Mononuclear cell (primary cell): ENCODE data around the gene ALKBH5. TPM values are rescaled to one million over a fixed set of nuclear protein-coding genes. Genes with fewer than 3 reads are reported as not detected.

Source experiments
- H3K27me3 ChIP-seq: 2 replicates; pipeline ENCODE4 v1.6.0; 2011; ENCODE audit warnings: low read length, control low read depth; ENCODE audit not compliant: insufficient read depth
- H3K4me1 ChIP-seq: 2 replicates; pipeline ENCODE4 v1.5.1; 2011; ENCODE audit warnings: mild to moderate bottlenecking, low read length, control low read depth; ENCODE audit not compliant: insufficient read depth
- H3K4me3 ChIP-seq: 2 replicates; pipeline ENCODE4 v1.5.1; 2011; ENCODE audit warnings: mild to moderate bottlenecking, low read length, moderate library complexity
- H3K9me3 ChIP-seq: 2 replicates; pipeline ENCODE4 v1.5.1; 2011; ENCODE audit warnings: low read depth, mild to moderate bottlenecking, control low read depth, low read length
- total RNA-seq: library from RNA; depleted of rRNA; stranded (reverse); fragments of >200 nt; gene quantifications from one replicate; pipeline ENCODE4 v1.2.3, GENCODE V29; 2012

Gene ALKBH5
- total RNA-seq, 1 donor, result 97.9 TPM

GRCh38 chr17:18172531-18173278, 10.9 kb upstream of the ALKBH5 start:
- H3K27me3 ChIP-seq, result no peaks in the 10 kb centered on the region

DNA sequence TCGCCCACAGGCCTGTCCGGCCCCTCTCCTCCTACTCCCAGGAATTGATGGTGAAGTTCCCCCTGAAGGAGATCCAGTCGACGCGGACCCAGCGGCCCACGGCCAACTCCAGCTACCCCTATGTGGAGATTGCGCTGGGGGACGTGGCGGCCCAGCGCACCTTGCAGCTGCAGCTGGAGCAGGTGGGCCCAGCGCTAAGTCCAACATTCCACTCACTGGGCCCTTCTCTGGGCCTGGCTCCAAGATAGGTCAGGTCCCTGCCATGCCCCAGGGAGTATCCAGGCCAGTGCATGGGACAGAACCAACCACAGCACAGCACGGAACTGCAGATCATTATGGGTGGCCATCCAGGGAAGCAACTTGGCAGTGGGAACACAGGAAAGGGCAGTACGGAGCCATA, 9.9 kb upstream of the ALKBH5 start:
- peaks cover 10% of the 10 kb centered on the region for H3K4me1 ChIP-seq
- H3K4me3 ChIP-seq, result no peak overlapping the region

More at GRCh38 chr17:18172531-18173278, 10.9 kb upstream of the ALKBH5 start:
- Histone ChIP-seq H3K9me3 (no peaks in the 10 kb centered on the region), H3K4me3 (no peak overlapping the region), H3K4me1 (peaks cover 10% of the 10 kb centered on the region)

DNA sequence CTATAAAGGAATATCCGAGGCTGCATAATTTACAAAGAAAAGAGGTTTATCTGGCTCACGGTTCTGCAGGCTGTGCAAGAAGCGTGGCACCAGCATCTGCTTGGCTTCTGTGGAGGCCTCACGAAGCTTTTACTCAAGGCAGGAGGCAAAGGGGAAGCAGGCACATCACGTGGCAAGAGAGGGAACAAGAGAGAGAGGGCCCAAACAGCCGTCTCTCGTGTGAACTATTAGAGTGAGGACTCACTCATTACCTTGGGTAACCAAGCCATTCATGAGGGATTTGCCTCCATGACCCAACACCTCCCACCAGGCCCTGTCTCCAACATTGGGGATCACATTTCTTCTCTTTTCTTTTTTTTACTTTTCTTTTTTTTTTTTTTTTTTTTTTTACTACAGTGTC, 7.5 kb upstream of the ALKBH5 start:
- H3K27me3 ChIP-seq, result no peaks in the 10 kb centered on the region
- no peaks in the 10 kb centered on the region for H3K9me3 ChIP-seq
- H3K4me3 ChIP-seq, result no peak overlapping the region
- peaks cover 10% of the 10 kb centered on the region for H3K4me1 ChIP-seq

More for the DNA sequence above, 9.9 kb upstream of the ALKBH5 start:
- no peaks in the 10 kb centered on the region for H3K27me3 ChIP-seq
- H3K9me3 ChIP-seq, result no peaks in the 10 kb centered on the region

GRCh38 chr17:18177133-18177532, 6.5 kb upstream of the ALKBH5 start:
- Histone ChIP-seq H3K27me3 (no peaks in the 10 kb centered on the region), H3K4me1 (peaks cover 17% of the 10 kb centered on the region), H3K9me3 (no peaks in the 10 kb centered on the region), H3K4me3 (no peak overlapping the region)

GRCh38 chr17:18177722-18178121, 5.9 kb upstream of the ALKBH5 start:
- Histone ChIP-seq H3K9me3 (no peaks in the 10 kb centered on the region), H3K4me1 (peaks cover 23% of the 10 kb centered on the region), H3K27me3 (no peaks in the 10 kb centered on the region), H3K4me3 (no peak overlapping the region)

GRCh38 chr17:18179196-18179595, 4.4 kb upstream of the ALKBH5 start:
- no peaks in the 10 kb centered on the region for H3K27me3 ChIP-seq
- H3K4me3 ChIP-seq, result no peak overlapping the region
- H3K9me3 ChIP-seq, result no peaks in the 10 kb centered on the region
- H3K4me1 ChIP-seq, result peaks cover 24% of the 10 kb centered on the region

- Histone ChIP-seq H3K4me1 (peaks cover 27% of the 10 kb centered on the region), H3K9me3 (no peaks in the 10 kb centered on the region), H3K4me3 (no peak overlapping the region), H3K27me3 (no peaks in the 10 kb centered on the region)
Observed at GRCh38 chr17:18179804-18180203, 3.8 kb upstream of the ALKBH5 start.

DNA sequence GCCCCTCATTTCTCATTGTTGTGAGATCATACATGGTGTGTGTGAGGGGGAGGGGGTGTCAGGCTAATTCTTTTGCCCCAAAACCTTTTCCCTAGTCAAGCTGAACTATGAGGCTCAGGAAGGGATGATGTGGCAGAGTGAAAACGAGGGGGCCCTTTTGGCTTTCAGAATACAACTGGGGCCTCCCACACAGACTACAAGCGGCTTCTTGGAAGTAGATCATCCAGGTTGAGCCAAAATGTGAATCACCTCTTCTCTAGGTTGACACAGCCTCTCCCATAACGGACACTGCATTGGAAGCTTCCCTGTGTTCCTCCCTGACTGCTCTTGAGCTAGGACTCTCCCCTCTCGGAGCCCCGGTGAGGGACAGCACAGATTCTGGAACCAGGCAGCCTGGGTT, 2.3 kb upstream of the ALKBH5 start:
- no peaks in the 10 kb centered on the region for H3K27me3 ChIP-seq
- peaks cover 36% of the 10 kb centered on the region for H3K4me1 ChIP-seq
- H3K4me3 ChIP-seq, result no peak overlapping the region
- no peaks in the 10 kb centered on the region for H3K9me3 ChIP-seq

- Histone ChIP-seq H3K27me3 (no peaks in the 10 kb centered on the region), H3K9me3 (no peaks in the 10 kb centered on the region), H3K4me1 (peaks cover 42% of the 10 kb centered on the region), H3K4me3 (peak overlapping the region; percentile 78)
Observed at GRCh38 chr17:18182110-18182977, 1.3 kb upstream of the ALKBH5 start.

DNA sequence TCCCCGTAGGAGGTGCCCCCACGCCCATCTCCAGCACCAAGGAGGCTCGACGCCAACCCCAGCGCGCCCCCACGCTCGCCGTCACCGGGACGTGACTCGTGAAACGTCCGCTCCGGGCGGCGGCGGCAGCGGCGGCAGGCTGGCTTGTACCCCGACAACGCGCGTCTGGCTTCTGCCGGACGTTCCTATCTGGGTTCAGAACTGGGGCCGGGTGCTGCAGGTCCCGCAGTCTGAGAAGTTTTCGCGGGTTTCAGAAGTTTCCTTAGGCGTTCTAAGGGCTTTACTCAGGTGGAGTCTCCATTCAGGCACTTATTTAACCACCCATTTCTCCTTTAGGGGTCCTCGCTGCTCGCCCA, 672 bp upstream of the ALKBH5 start:
- Histone ChIP-seq H3K9me3 (no peaks in the 10 kb centered on the region), H3K27me3 (no peaks in the 10 kb centered on the region), H3K4me3 (peak overlapping the region; percentile 78), H3K4me1 (peaks cover 48% of the 10 kb centered on the region)

DNA sequence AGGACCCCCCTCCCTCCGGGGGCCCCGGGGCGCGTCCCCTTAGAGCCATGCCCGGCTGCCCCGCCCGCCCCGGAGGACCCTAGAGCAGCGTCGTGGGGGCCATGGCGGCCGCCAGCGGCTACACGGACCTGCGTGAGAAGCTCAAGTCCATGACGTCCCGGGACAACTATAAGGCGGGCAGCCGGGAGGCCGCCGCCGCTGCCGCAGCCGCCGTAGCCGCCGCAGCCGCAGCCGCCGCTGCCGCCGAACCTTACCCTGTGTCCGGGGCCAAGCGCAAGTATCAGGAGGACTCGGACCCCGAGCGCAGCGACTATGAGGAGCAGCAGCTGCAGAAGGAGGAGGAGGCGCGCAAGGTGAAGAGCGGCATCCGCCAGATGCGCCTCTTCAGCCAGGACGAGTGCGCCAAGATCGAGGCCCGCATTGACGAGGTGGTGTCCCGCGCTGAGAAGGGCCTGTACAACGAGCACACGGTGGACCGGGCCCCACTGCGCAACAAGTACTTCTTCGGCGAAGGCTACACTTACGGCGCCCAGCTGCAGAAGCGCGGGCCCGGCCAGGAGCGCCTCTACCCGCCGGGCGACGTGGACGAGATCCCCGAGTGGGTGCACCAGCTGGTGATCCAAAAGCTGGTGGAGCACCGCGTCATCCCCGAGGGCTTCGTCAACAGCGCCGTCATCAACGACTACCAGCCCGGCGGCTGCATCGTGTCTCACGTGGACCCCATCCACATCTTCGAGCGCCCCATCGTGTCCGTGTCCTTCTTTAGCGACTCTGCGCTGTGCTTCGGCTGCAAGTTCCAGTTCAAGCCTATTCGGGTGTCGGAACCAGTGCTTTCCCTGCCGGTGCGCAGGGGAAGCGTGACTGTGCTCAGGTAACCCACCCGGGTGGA, 759 bp downstream of the ALKBH5 start:
- H3K4me1 ChIP-seq, result peaks cover 56% of the 10 kb centered on the region
- H3K27me3 ChIP-seq, result no peaks in the 10 kb centered on the region
- H3K9me3 ChIP-seq, result no peaks in the 10 kb centered on the region
- peak overlapping the region; percentile 78 for H3K4me3 ChIP-seq

- Histone ChIP-seq H3K4me1 (peaks cover 66% of the 10 kb centered on the region), H3K27me3 (no peaks in the 10 kb centered on the region), H3K9me3 (no peaks in the 10 kb centered on the region), H3K4me3 (peak overlapping the region; percentile 78)
Observed at GRCh38 chr17:18185391-18185790, 1.8 kb downstream of the ALKBH5 start.

- H3K4me3 ChIP-seq, result peak overlapping the region; percentile 78
- H3K9me3 ChIP-seq, result no peaks in the 10 kb centered on the region
- H3K27me3 ChIP-seq, result no peaks in the 10 kb centered on the region
- peaks cover 72% of the 10 kb centered on the region for H3K4me1 ChIP-seq
Observed at GRCh38 chr17:18185832-18186626, 2.4 kb downstream of the ALKBH5 start.

DNA sequence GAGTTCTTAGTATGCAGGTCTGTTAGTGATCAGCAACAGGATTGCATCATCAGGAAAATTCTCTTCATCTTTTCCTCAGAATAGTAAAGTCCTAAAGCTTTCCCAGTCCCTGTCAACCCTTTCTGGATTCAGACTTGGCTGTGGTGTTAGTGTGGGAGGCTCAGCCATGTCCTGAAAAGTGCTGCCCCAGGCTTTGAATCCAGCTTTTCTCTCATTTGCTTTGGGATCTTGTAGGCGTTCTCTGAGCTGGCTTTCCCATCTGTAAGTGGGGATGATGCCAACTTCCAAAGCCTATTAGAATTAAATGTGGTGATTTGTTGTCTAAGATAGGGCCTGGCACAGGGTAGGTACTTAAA, 3.0 kb downstream of the ALKBH5 start:
- Histone ChIP-seq H3K27me3 (no peaks in the 10 kb centered on the region), H3K9me3 (no peaks in the 10 kb centered on the region), H3K4me1 (peaks cover 76% of the 10 kb centered on the region), H3K4me3 (peak overlapping the region; percentile 78)
